ENCODE data around the gene SULT4A1. TPM values are rescaled to one million over a fixed set of nuclear protein-coding genes. Genes with fewer than 3 reads are reported as not detected.

The SULT4A1 gene
- total RNA-seq, 1 experiment from 2014 or later = 15.0 TPM

GRCh38 chr22:43892183-43892894 lies 30.0 kb upstream of the SULT4A1 start:
- H2BK15ac ChIP-seq (ENCODE audit: low read depth, low read length) = no peak overlapping the region
- H3K23ac ChIP-seq (ENCODE audit: insufficient read length, low read depth, low read length) = no peak overlapping the region
- no peak overlapping the region for H3K18ac ChIP-seq (ENCODE audit: insufficient read length, low read depth, low read length)
- Mint-ChIP-seq H3K27ac (no peak overlapping the region), H3K4me3 (peak overlapping the region; percentile 66 to 84), H3K4me1 (peaks cover 0 to 17% of the 10 kb centered on the region in 2 experiments; a peak in 2 of 4 replicates), H3K36me3 (ENCODE audit: insufficient read depth in 1 of 3, low read depth in 3 of 3) (peaks cover 2 to 6% (median 5%) of the 10 kb centered on the region in 3 experiments; a peak in 3 of 7 replicates), H3K9me3 (no peaks in the 10 kb centered on the region), H3K27me3 (ENCODE audit: low read depth) (peaks cover 41% of the 10 kb centered on the region)
- no peak for TF ChIP-seq CTCF (conservative IDR thresholded peaks at IDR 0.05)
- no peaks in the 10 kb centered on the region for H3K79me1 ChIP-seq (ENCODE audit: insufficient read depth, low read depth, low read length, poor library complexity, severe bottlenecking)
- peaks cover 14% of the 10 kb centered on the region for H3K23me2 ChIP-seq (ENCODE audit: insufficient read length, low read depth, low read length, poor library complexity, severe bottlenecking)
- no CpG with 5 or more reads among the region's 15 CpGs for WGBS (ENCODE audit: extremely low coverage, insufficient read length, low lambda C conversion rate)
- no peaks in the 10 kb centered on the region for H3K9me3 ChIP-seq (ENCODE audit: control insufficient read depth, low read depth, low read length)
- no peaks in the 10 kb centered on the region for H3K4me1 ChIP-seq (ENCODE audit: insufficient read depth, low read length)
- no peaks in the 10 kb centered on the region for H3K79me2 ChIP-seq (ENCODE audit: insufficient read depth, low read length)
- no peak overlapping the region for H2BK5ac ChIP-seq (ENCODE audit: insufficient read length, low read length)
- no peaks in the 10 kb centered on the region; the same call in 1 of the 2 replicates for H3K27me3 ChIP-seq (ENCODE audit: insufficient read depth, low read length)
- peak overlapping the region; percentile 71 for H3K4me2 ChIP-seq (ENCODE audit: insufficient read depth, insufficient read length, low read length)
- H4K5ac ChIP-seq (ENCODE audit: insufficient read length, low read depth, low read length) = no peak overlapping the region
- H2AK5ac ChIP-seq (ENCODE audit: insufficient read length, low read length) = no peak overlapping the region
- no peaks in the 10 kb centered on the region for H4K20me1 ChIP-seq (ENCODE audit: control insufficient read depth, insufficient read depth, insufficient read length)
- H3K14ac ChIP-seq (ENCODE audit: insufficient read depth, low read length) = peak overlapping the region; percentile 4; the same call in 1 of the 2 replicates
- no peak for DNase-seq
- no peak overlapping the region for H3K56ac ChIP-seq (ENCODE audit: insufficient read length, low read depth, low read length)
- no peak overlapping the region for H2BK20ac ChIP-seq (ENCODE audit: low read depth, low read length, poor library complexity, severe bottlenecking)
- H2BK120ac ChIP-seq (ENCODE audit: low read depth, low read length, poor library complexity, severe bottlenecking) = no peak overlapping the region
- no peak overlapping the region for H2BK12ac ChIP-seq (ENCODE audit: insufficient read length, low read depth, low read length)
- H4K8ac ChIP-seq (replicated peaks; ENCODE audit: insufficient read length, low read depth, low read length) = no peak overlapping the region
- no peak overlapping the region for H4K91ac ChIP-seq (ENCODE audit: insufficient read length, low read depth, low read length)
- H3K4ac ChIP-seq (ENCODE audit: low read depth, low read length) = no peak overlapping the region
- H3K9ac ChIP-seq (ENCODE audit: extremely low read depth, insufficient read length, low read length) = peak overlapping the region; percentile 34
- H2AFZ ChIP-seq (ENCODE audit: low read length) = no peak overlapping the region
- H3K27ac ChIP-seq (ENCODE audit: insufficient read length, low read depth, low read length) = no peak overlapping the region
- no peak overlapping the region for H3T11ph ChIP-seq (ENCODE audit: low read length)

Measured in H9 (cell line).